Cardiac fibroblast (primary cell): ENCODE data around the gene DNASE1L2.
A peak's percentile ranks its signal among the peaks of the same experiment; 100 is the strongest.
"Not testable (repeated sequence)": the region's sequence is repeated elsewhere in the genome, so short reads cannot be mapped to it uniquely, and the experiment has no call there.

Experiments
- DNase-seq, 2 donors: peaks; one replicate each; pipeline versions ENCODE4 v3.0.0 to v3.0.0-alpha.2; 2010; ENCODE audit warnings: low read depth in 2 of 2
- H3K4me3 ChIP-seq, 2 donors: replicated peaks in 1 of 2; 1 replicate in 1 of 2; 2 replicates in 1 of 2; pipeline ENCODE4 v1.5.1; 2011; ENCODE audit warnings: low read depth in 2 of 2, low read length in 2 of 2, mild to moderate bottlenecking in 2 of 2, moderate library complexity in 1 of 2
- CTCF ChIP-seq: IDR thresholded peaks from one replicate; pipeline ENCODE4 v1.5.1; 2011; ENCODE audit warnings: low read depth, mild to moderate bottlenecking, low read length, inconsistent platforms

The DNASE1L2 gene

GRCh38 chr16:2250652-2251295 is 14.5 kb downstream of the DNASE1L2 start:
- peak; percentile 20 to 49 for DNase-seq
- H3K4me3 ChIP-seq: peak overlapping the region; percentile 53 to 66
- TF ChIP-seq CTCF: no peak

- TF ChIP-seq CTCF: peak; percentile 52
- peak; percentile 96 to 98 for DNase-seq
- H3K4me3 ChIP-seq: peak within 1 kb of the TSS; percentile 53 to 66
These were observed 15.3 kb downstream of the DNASE1L2 start, which contains the start of gene ECI1 for GRCh38 chr16:2251296-2252111. Gene ECI1 (minus strand): TSS chr16:2251587. CDS start chr16:2251566, 21 bp downstream.

- no peak for DNase-seq
- H3K4me3 ChIP-seq: no peak overlapping the region
- TF ChIP-seq CTCF: no peak
These were observed 16.5 kb downstream of the DNASE1L2 start for GRCh38 chr16:2252806-2253148.

GRCh38 chr16:2253293-2253692 is 17.0 kb downstream of the DNASE1L2 start:
- DNase-seq: no peak
- TF ChIP-seq CTCF: no peak
- H3K4me3 ChIP-seq: no peak overlapping the region

GRCh38 chr16:2256531-2257140 is 20.4 kb downstream of the DNASE1L2 start:
- H3K4me3 ChIP-seq: no peak overlapping the region
- TF ChIP-seq CTCF: no peak
- no peak for DNase-seq

GRCh38 chr16:2257726-2258125 is 21.5 kb downstream of the DNASE1L2 start:
- DNase-seq: no peak
- no peak for TF ChIP-seq CTCF
- no peak overlapping the region for H3K4me3 ChIP-seq

- H3K4me3 ChIP-seq: not testable (repeated sequence)
These were observed 22.3 kb downstream of the DNASE1L2 start for GRCh38 chr16:2258530-2258929.

More at GRCh38 chr16:2258530-2258929, 22.3 kb downstream of the DNASE1L2 start:
- DNase-seq: not testable (repeated sequence)
